K562 (cell line): ENCODE results near the gene RNF217. TPM values are rescaled to one million over a fixed set of nuclear protein-coding genes. Genes with fewer than 3 reads are reported as not detected.

ENCODE experiments used
- ATAC-seq: fragments of 200-7000 bp; cut with Tn5 transposase; 3 replicates; pipeline ENCODE4 v1.9.1; 2020; ENCODE audit warnings: moderate library complexity
- BruUV-seq: library from RNA; stranded (reverse); fragments of 400-500 nt; replicated peaks from 2 replicates; lab custom pipeline; 2021; lab: Mats Ljungman, UMichigan
- CTCF ChIA-PET: fragments of 300-600 bp; formaldehyde crosslinking; extraction: SDS; loops from one replicate; lab custom pipeline; 2021; ENCODE audit warnings: low intra/inter-chr PET ratio; lab: Yijun Ruan, JAX
- POLR2A ChIA-PET: fragments of 300-600, 350-650 bp; sonication (Branson Sonifier 250); formaldehyde crosslinking; extraction: SDS; loops from one replicate; lab custom pipeline; 2021; ENCODE audit warnings: antibody characterized with exemption, inconsistent platforms; lab: Yijun Ruan, JAX
- DNase-seq, 4 experiments: peaks; one replicate each; pipeline versions ENCODE4 v3.0.0 to v3.0.0-alpha.2; 2011 to 2018; ENCODE audit warnings: low spot score in 3 of 4, mixed read lengths in 3 of 4; ENCODE audit errors: extremely low read depth in 1 of 4
- FAIRE-seq: peaks from 2 replicates; lab custom pipeline; 2011; peaks lifted over from hg19 to GRCh38; lab: Jason Lieb, UNC
- H2AFZ ChIP-seq: 2 replicates; pipeline ENCODE4 v1.6.0; 2011; ENCODE audit warnings: low read depth, low read length, control low read depth, inconsistent platforms
- H3K27ac ChIP-seq: fragments of 200-600 bp; 3 replicates; pipeline ENCODE4 v1.8.0; 2011; ENCODE audit warnings: low read depth, mild to moderate bottlenecking, control low read depth, inconsistent platforms, low read length, moderate library complexity, mixed read lengths; ENCODE audit errors: extremely low read depth
- H3K27me3 ChIP-seq, 2 experiments: fragments of 300-600 bp in 1 of 2; 2 replicates in 1 of 2; 3 replicates in 1 of 2; pipeline versions ENCODE4 v1.6.0 to v1.8.0; 2011; ENCODE audit warnings: inconsistent platforms in 2 of 2, low read length in 2 of 2, mild to moderate bottlenecking in 1 of 2, mixed read lengths in 1 of 2, moderate library complexity in 1 of 2; ENCODE audit not compliant: control insufficient read depth in 2 of 2, insufficient read depth in 2 of 2
- H3K36me3 ChIP-seq: fragments of 300-600 bp; 3 replicates; pipeline ENCODE4 v1.8.0; 2011; ENCODE audit warnings: mild to moderate bottlenecking, low read length, inconsistent platforms; ENCODE audit not compliant: control insufficient read depth, insufficient read depth
- H3K4me1 ChIP-seq, 2 experiments: fragments of 200-600 bp in 1 of 2; replicated peaks in 1 of 2; 2 replicates in 1 of 2; 3 replicates in 1 of 2; pipeline versions ENCODE4 v1.5.1 to v1.8.0; 2011; ENCODE audit warnings: inconsistent platforms in 2 of 2, low read length in 2 of 2, mild to moderate bottlenecking in 1 of 2, mixed read lengths in 1 of 2, moderate library complexity in 1 of 2; ENCODE audit not compliant: control insufficient read depth in 2 of 2, insufficient read depth in 2 of 2
- H3K4me2 ChIP-seq: 2 replicates; pipeline ENCODE4 v1.6.1; 2011; ENCODE audit warnings: low read length, control low read depth, inconsistent platforms, mixed read lengths; ENCODE audit not compliant: insufficient read depth
- H3K4me3 ChIP-seq: fragments of 200-600 bp; sonication (generic), shearing (Covaris generic); 2 replicates; pipeline ENCODE4 v1.5.1; 2016; ENCODE audit warnings: control low read depth, inconsistent platforms
- H3K79me2 ChIP-seq: fragments of 200-600 bp; 3 replicates; pipeline ENCODE4 v1.8.0; 2011; ENCODE audit warnings: low read length, inconsistent platforms; ENCODE audit not compliant: control insufficient read depth, insufficient read depth
- H3K9ac ChIP-seq, 2 experiments: 2 replicates each; pipeline versions ENCODE4 v1.6.0 to v1.6.1; 2011; ENCODE audit warnings: low read depth in 2 of 2, low read length in 2 of 2, control low read depth in 1 of 2, inconsistent platforms in 1 of 2, mild to moderate bottlenecking in 1 of 2, mixed read lengths in 1 of 2; ENCODE audit not compliant: insufficient read depth in 1 of 2
- H3K9me1 ChIP-seq: one replicate; pipeline ENCODE4 v1.6.0; 2011; ENCODE audit warnings: inconsistent platforms, mild to moderate bottlenecking, low read length, moderate library complexity; ENCODE audit not compliant: control insufficient read depth, insufficient read depth
- H3K9me3 ChIP-seq: replicated peaks from 2 replicates; pipeline ENCODE4 v1.5.1; 2011; ENCODE audit warnings: low read depth, low read length, inconsistent platforms; ENCODE audit not compliant: control insufficient read depth, insufficient read depth
- H4K20me1 ChIP-seq: replicated peaks from 2 replicates; pipeline ENCODE4 v1.6.1; 2011; ENCODE audit warnings: low read length, inconsistent platforms, mixed read lengths; ENCODE audit not compliant: control insufficient read depth, insufficient read depth
- HNRNPH1 ChIP-seq: fragments of 200-400 bp; formaldehyde crosslinking; optimal IDR thresholded peaks from 2 replicates; pipeline ENCODE3; 2017; ENCODE audit warnings: low read depth, mild to moderate bottlenecking, low read length, moderate library complexity
- ILK ChIP-seq: fragments of 450-650 bp; IDR thresholded peaks from 2 replicates; pipeline ENCODE4 v1.6.1; 2016; ENCODE audit warnings: missing genetic modification characterization, low read depth, mild to moderate bottlenecking, missing compliant biosample characterization, moderate library complexity, borderline replicate concordance
- MBD1 ChIP-seq: fragments of 250-450 bp; sonication (Bioruptor Pico); IDR thresholded peaks from 2 replicates; pipeline ENCODE4 v1.8.0; 2022; ENCODE audit warnings: inconsistent platforms
- MCM2 ChIP-seq: fragments of 450-650 bp; IDR thresholded peaks from 2 replicates; pipeline ENCODE4 v1.6.1; 2017; ENCODE audit warnings: low read depth, mild to moderate bottlenecking
- NCOA2 ChIP-seq, 2 experiments: fragments of 450-650 bp; IDR thresholded peaks; 2 replicates each; pipeline ENCODE4 v1.6.1; 2018; ENCODE audit warnings: mild to moderate bottlenecking in 2 of 2, moderate library complexity in 1 of 2; ENCODE audit not compliant: partially characterized antibody in 2 of 2
- NFE2L1 ChIP-seq: fragments of 450-650 bp; IDR thresholded peaks from 2 replicates; pipeline ENCODE4 v1.6.1; 2016; ENCODE audit warnings: missing genetic modification characterization, low read depth, mild to moderate bottlenecking, missing compliant biosample characterization, moderate library complexity, borderline replicate concordance
- RBM34 ChIP-seq: fragments of 200-400 bp; formaldehyde crosslinking; IDR thresholded peaks from 2 replicates; pipeline ENCODE4 v1.6.1; 2018; ENCODE audit warnings: low read length, borderline replicate concordance; ENCODE audit not compliant: insufficient read depth
- STAG1 ChIP-seq: sonication (generic); formaldehyde crosslinking; IDR thresholded peaks from 2 replicates; pipeline ENCODE4 v1.5.0; 2020; ENCODE audit warnings: missing genetic modification reagents, borderline replicate concordance
- ZBTB9 ChIP-seq: fragments of 450-650 bp; formaldehyde crosslinking; IDR thresholded peaks from 2 replicates; pipeline ENCODE4 v1.4.0; 2020; ENCODE audit warnings: mild to moderate bottlenecking, moderate library complexity
- ZNF197 ChIP-seq: fragments of 200-800 bp; sonication (Bioruptor generic); IDR thresholded peaks from 2 replicates; pipeline ENCODE4 v1.6.1; 2016; ENCODE audit warnings: low read depth, missing genetic modification characterization, missing compliant biosample characterization
- WGBS: fragments of 100-300 bp; shearing (Covaris generic); methylation state at CpG from one replicate; pipeline ENCODE4 v1.1.6; 2016; ENCODE audit warnings: low coverage, mixed read lengths; ENCODE audit not compliant: insufficient coverage; ENCODE audit errors: missing lambda C conversion rate; 5-methylcytosine and 5-hydroxymethylcytosine counted together
- in situ Hi-C: fragments of 300-500 bp; cut with MboI; formaldehyde crosslinking; loops from 4 replicates; pipeline ENCODE4 v1.15.0; 2018; ENCODE audit warnings: inconsistent platforms, mixed read lengths
- intact Hi-C: fragments of 100-400 bp; cut with micrococcal nuclease; formaldehyde crosslinking; loops from 2 replicates; pipeline ENCODE4 v1.14.2; 2022
- polyA plus RNA-seq, 8 experiments: library from polyadenylated mRNA; depleted of rRNA in 4 of 8; stranded (reverse) in 5 of 8; unstranded in 3 of 8; fragments of >200 nt; fragmentation: Nextera tagmentation in 2 of 8; fragmentation: Illumina TruSeq in 1 of 8; extraction: Ambion mirVana in 2 of 8; extraction: Trizol in 1 of 8; gene quantifications; 2 replicates each; pipeline versions ENCODE4 v1.2.1 to v1.2.3, GENCODE V29; 2011 to 2014; ENCODE audit warnings: inconsistent platforms in 1 of 8, missing spikeins in 1 of 8
- total RNA-seq, 7 experiments: library from RNA; depleted of rRNA in 6 of 7; stranded (reverse); fragments of >200 nt in 6 of 7; fragmentation: Illumina TruSeq in 2 of 7; extraction: Trizol in 2 of 7; gene quantifications; 2 replicates each; pipeline versions ENCODE4 v1.2.1 to v1.2.3, GENCODE V29; 2011 to 2021; ENCODE audit warnings: low replicate concordance in 1 of 7
- TF ChIP-seq, protein P1 (sequence below), 2 experiments: fragments of 200-800 bp in 1 of 2; sonication (Bioruptor generic) in 1 of 2; sonication (generic) in 1 of 2; formaldehyde crosslinking in 1 of 2; IDR thresholded peaks in 1 of 2; conservative IDR thresholded peaks in 1 of 2; 2 replicates each; pipeline versions ENCODE4 v1.5.0 to v1.6.1; 2016 to 2020; ENCODE audit warnings: missing compliant biosample characterization in 1 of 2, missing genetic modification characterization in 1 of 2, missing genetic modification reagents in 1 of 2
- TF ChIP-seq, protein P2 (sequence below): sonication (generic); formaldehyde crosslinking; IDR thresholded peaks from 2 replicates; pipeline ENCODE4 v1.8.0; 2022; ENCODE audit warnings: missing genetic modification reagents, mild to moderate bottlenecking, borderline replicate concordance
- TF ChIP-seq, protein P3 (sequence below): fragments of 450-650 bp; formaldehyde crosslinking; conservative IDR thresholded peaks from 2 replicates; pipeline ENCODE4 v1.4.0; 2022; ENCODE audit warnings: mild to moderate bottlenecking, missing genetic modification characterization

The RNF217 gene
- total and polyA plus RNA-seq, 9 of the 15 experiments (the other 6 are each of a cell fraction or from before 2014, with no cell fraction given) = 2.9 to 25.6 (median 12.0) TPM

DNA sequence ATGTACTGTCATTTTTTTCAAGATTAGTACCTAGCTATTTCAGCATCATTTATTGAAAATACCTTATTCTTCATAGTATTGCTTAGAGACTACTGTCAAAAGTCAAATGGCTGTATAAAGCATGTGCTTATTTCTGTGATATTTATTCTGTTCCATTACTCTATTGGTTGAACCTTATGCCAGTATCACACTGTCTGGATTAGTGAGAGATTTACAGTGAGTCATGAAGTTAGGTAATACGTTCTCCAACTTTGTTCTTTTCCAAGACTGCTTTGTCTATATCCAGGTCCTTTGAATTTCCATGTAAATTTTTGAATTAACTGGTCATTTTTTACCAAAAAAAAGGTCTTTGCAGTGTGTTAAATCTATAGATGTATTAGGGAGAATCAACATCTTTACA, 18.6 kb upstream of the RNF217 start:
- POLR2A ChIA-PET = no interaction called here
- 60% methylated on average over 1 of the region's 1 CpG for WGBS
- TF ChIP-seq STAG1 (no peak), HNRNPH1 (no peak), MBD1 (CRISPR knock-in tag) (no peak), NCOA2 (IDR thresholded peaks at IDR 0.05; ENCODE audit: partially characterized antibody in 2 of 2) (no peak), MCM2 (no peak), ZNF197 (CRISPR knock-in tag) (no peak), NFE2L1 (no peak), ZBTB9 (no peak), ILK (tag) (no peak), RBM34 (no peak)
- TF ChIP-seq, protein P1, sequence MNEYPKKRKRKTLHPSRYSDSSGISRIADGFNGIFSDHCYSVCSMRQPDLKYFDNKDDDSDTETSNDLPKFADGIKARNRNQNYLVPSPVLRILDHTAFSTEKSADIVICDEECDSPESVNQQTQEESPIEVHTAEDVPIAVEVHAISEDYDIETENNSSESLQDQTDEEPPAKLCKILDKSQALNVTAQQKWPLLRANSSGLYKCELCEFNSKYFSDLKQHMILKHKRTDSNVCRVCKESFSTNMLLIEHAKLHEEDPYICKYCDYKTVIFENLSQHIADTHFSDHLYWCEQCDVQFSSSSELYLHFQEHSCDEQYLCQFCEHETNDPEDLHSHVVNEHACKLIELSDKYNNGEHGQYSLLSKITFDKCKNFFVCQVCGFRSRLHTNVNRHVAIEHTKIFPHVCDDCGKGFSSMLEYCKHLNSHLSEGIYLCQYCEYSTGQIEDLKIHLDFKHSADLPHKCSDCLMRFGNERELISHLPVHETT (CRISPR knock-in tag; conservative IDR thresholded peaks at IDR 0.05 in 1 of 2, IDR thresholded peaks at IDR 0.05 in 1 of 2) = no peak
- TF ChIP-seq, protein P2, sequence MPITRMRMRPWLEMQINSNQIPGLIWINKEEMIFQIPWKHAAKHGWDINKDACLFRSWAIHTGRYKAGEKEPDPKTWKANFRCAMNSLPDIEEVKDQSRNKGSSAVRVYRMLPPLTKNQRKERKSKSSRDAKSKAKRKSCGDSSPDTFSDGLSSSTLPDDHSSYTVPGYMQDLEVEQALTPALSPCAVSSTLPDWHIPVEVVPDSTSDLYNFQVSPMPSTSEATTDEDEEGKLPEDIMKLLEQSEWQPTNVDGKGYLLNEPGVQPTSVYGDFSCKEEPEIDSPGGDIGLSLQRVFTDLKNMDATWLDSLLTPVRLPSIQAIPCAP (CRISPR knock-in tag) = no peak
- TF ChIP-seq, protein P3, sequence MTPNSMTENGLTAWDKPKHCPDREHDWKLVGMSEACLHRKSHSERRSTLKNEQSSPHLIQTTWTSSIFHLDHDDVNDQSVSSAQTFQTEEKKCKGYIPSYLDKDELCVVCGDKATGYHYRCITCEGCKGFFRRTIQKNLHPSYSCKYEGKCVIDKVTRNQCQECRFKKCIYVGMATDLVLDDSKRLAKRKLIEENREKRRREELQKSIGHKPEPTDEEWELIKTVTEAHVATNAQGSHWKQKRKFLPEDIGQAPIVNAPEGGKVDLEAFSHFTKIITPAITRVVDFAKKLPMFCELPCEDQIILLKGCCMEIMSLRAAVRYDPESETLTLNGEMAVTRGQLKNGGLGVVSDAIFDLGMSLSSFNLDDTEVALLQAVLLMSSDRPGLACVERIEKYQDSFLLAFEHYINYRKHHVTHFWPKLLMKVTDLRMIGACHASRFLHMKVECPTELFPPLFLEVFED (CRISPR knock-in tag) = no peak

More for the DNA sequence above, 18.6 kb upstream of the RNF217 start:
- Histone ChIP-seq H3K4me3 (no peak overlapping the region), H4K20me1 (no peaks in the 10 kb centered on the region), H3K27me3 (no peaks in the 10 kb centered on the region), H3K27ac (no peak overlapping the region), H3K36me3 (no peaks in the 10 kb centered on the region), H3K4me1 (no peaks in the 10 kb centered on the region), H3K79me2 (no peaks in the 10 kb centered on the region), H3K4me2 (no peak overlapping the region), H2AFZ (no peak overlapping the region), H3K9me1 (no peaks in the 10 kb centered on the region), H3K9me3 (no peaks in the 10 kb centered on the region), H3K9ac (no peak overlapping the region)
- DNase-seq (no peak), FAIRE-seq (no peak), ATAC-seq (no peak)
- CTCF ChIA-PET = no interaction called here
- in situ Hi-C loops = no loop called here
- intact Hi-C loops = no loop called here
- no TSS peak for BruUV-seq
